GM19463 (cell line): ENCODE results near the gene CCDC66.
"Not testable (repeated sequence)": the region's sequence is repeated elsewhere in the genome, so short reads cannot be mapped to it uniquely, and the experiment has no call there.

Experiments used
- ATAC-seq: cut with Tn5 transposase; IDR thresholded peaks from one replicate; pipeline ENCODE4 v1.9.1; 2021; ENCODE audit warnings: mild to moderate bottlenecking, moderate library complexity; ENCODE audit not compliant: unreplicated experiment

Gene CCDC66

DNA sequence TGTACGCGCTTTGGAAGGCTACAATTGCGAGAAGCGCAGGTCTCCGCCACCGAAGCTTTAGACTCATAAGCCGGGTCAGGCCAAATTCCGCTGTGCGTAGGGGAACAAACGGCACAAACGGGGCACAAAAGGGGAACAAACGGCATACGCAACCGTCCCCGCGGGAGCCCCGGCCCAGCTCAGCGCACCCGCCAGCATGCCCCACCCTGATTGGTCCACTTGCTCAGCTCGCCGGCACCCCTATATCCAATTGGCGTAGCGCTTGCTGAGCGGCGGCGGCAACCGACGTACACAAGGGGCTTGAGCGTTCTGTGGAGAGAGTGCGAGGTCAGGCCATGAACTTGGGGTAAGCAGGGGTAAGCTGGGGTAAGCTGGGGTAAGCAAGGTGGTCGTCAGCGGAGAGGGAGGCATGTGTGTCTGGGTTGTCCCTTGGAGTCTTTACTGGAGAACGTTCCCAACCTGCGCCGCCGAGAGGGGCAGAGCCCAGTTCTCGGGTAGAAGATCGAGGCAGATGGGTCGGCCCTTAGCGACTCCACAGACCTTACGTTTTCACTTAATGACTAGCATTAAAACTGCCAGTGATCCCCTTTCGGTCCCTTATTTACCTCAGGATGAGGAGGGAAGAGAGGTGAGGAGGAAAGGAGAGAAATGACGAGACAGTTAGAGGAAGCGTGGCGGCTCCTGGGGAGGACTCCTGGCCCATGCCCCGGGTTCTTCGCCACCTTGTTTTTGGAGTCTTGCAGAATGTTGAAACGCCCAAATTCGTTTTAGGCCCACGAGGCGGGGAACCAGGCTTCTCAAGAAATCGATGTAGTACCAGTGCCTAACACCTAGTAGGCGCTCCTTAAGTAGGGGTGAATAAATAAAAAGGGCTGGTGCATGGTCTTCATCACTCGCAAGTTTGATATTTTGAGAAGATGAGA, at the start of gene CCDC66:
Gene CCDC66 (plus strand): TSS at position 268 of the 923 bp plus-strand sequence. CDS start 68 bp downstream, at position 336.
- ATAC-seq, result peak; percentile 100

DNA sequence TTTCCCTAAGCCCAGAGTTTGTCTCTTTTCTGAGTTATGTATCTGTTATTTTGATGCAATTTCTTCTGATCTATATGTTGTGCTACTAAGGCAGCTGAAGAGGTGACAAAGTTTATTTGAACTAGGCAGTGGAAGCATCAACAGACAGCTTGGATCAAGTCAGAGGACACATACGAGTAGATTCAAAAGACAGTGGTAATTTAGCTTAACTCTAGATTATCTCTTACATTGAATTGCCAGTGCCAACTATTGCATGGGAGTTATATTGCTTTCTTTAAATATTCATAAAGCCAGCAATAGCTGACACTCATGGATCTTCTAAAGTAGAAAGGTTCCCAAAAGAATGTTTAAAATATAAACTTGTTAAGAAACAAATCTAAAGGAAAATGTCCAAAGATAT, 37.3 kb upstream of the CCDC66 start:
- ATAC-seq, result no peak

DNA sequence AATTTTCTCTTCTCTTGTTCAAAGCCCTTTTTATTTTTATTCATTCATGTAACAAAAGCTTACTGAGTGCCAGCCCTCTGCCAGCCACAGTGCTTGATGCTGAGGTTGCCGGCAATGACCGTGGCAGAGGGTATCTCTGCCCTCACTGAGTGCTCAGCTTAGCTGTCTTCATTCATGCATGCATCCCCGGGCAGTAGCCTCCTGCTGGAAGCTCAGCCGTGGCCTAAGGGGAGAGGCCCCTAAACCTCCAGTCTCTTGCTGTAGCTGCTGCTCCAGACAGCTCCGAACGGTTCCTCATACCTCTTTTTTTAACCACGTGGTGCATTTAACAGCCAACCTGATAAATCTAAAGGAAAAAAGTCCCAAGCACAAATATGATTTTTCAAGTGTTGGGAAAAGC, 34.6 kb upstream of the CCDC66 start:
- no peak for ATAC-seq

DNA sequence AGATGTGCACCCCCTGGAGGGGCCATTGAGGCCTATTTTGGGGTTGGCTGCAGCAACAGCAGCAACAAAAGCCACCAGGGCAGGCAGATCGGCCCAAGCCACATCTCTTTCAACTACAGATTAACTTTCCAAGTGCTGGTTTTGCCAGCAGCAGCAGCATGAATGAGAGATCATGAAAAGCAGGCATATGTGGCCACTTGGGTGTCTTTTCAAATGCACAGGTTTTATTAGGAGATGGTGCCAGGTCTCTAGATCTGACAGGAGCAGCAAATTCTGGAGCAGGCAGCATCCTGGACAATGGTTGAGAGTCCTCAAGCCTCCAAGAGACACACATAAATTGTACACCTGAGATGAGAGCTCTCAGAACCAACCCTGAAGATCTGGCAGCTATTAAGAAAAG, 31.7 kb upstream of the CCDC66 start:
- no peak for ATAC-seq

DNA sequence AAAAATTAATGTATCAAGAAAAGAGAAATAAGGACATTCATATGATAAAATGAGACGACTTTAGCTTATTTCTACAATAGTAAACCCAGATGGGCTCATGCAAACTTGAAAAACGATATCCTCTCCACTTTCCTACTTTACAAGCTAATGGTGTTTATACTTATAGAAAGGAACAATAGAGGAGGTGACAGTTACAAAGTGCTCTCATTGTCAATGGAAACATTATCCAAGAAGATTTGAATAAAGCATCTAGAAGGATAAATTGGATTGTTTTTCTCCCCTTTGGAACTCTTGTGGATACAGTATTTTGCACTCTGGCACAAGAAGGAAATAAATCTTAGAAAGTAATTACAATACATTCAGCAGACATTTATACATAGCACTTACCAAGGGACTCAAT, 20.2 kb upstream of the CCDC66 start:
- no peak for ATAC-seq

DNA sequence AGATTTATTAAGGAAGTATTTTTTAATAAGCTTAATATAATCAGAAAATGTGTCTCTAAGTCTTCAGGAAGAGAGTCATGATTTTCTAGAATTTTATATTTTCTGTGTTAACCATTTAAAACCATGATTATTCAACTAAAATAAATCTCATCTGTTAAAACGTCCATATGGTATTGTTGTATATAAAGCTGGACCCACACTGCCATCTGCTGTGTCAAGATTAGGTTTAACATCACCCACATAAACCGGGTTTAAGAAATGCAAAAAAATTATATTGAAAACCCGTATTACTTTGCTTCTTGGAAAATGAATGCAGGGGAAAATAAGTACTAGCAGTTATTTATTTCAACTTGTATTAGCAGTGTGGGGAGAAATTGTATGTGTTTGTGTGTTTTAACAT, 9.5 kb upstream of the CCDC66 start:
- ATAC-seq, result no peak

DNA sequence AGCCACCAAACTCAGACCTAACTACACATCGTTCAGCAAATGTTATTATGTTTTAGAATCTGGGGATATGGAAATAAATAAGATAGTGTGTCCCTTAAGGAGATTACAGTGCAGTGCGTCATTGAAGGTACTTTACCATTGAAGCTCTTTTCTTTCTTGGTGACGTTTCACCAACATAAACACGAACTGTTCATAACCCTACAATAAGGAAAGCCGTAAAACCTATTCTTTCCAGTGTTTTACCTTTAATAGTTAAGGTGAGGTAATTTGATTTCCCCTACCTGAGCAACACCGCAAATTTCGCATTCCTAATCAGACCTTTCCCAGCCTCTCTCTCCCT, 826 bp downstream of the CCDC66 start:
- ATAC-seq, result no peak

DNA sequence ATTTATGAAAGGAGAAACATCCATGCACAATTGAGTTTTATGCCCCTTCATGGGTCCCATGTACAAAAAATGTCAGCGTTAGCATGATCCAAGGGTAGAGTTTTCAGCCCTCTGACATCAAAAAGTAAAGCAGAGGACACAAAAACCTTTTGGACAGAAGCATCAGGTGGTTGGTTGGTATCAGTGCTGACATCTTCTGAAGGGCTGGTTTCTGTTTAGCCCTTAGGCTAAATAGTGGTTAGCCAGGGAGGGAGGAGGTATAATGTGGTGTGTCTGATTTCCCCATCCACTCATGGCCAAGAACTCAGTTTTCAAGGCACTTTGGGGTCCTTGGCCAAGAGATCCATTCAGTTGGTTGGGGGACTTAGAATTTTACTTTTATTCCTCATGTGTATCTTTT, 16.5 kb downstream of the CCDC66 start:
- ATAC-seq, result no peak

DNA sequence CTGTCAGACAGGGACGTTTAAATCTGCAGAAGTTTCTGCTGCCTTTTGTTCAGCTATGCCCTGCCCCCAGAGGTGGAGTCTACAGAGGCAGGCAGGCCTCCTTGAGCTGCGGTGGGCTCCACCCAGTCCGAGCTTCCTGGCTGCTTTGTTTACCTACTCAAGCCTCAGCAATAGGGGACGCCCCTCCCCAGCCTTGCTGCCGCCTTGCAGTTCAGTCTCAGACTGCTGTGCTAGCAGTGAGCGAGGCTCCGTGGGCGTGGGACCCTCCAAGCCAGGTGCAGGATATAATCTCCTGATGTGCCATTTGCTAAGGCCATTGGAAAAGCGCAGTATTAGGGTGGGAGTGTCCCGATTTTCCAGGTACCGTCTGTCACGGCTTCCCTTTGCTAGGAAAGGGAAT, 25.0 kb downstream of the CCDC66 start:
- not testable (repeated sequence) for ATAC-seq

DNA sequence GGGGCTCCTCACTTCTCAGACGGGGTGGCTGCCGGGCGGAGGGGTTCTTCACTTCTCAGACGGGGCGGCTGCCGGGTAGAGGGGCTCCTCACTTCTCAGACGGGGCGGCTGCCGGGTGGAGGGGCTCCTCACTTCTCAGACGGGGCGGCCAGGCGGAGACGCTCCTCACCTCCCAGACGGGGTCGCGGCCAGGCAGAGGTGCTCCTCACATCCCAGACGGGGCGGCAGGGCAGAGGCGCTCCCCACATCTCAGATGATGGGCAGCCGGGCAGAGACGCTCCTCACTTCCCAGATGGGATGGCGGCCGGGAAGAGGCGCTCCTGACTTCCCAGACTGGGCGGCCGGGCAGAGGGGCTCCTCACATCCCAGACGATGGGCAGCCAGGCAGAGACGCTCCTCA, 27.3 kb downstream of the CCDC66 start:
- not testable (repeated sequence) for ATAC-seq

DNA sequence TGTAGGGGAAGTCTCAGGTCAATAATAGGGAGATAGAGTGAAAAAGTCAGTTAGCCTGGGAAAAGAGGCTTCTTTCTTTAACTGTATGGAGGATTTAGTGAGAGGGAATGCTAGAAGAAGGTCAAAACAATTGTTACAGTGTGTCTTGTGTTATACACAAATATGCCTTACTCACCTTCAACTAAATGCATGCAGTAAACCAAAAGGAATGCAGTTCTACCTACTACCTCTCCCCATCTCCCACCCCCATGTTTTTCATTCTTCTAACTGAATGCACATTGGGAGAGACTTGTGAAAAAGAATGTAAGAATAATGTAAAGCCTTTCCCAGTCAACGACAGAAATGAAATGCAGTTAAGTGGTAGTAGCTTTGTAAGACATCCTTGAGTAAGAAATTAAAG, 33.8 kb downstream of the CCDC66 start:
- ATAC-seq, result no peak

DNA sequence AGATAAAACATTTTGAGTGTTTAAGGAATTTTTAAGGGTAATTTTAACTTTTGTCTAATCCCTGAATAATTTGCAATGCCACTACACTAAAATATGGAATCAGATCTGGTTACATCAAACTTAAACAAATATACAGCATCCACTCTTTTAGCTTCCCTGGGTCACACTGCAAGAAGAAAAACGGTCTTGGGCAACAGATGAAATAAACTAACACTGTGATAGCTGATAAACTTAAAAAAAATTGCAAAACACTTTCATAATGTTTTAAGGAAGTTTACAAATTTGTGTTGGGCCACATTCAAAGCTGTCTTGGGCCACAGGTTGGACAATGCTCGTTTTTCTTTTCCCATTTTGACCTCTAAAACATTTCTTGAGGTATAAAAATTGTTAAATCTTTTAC, 34.3 kb downstream of the CCDC66 start:
- no peak for ATAC-seq

DNA sequence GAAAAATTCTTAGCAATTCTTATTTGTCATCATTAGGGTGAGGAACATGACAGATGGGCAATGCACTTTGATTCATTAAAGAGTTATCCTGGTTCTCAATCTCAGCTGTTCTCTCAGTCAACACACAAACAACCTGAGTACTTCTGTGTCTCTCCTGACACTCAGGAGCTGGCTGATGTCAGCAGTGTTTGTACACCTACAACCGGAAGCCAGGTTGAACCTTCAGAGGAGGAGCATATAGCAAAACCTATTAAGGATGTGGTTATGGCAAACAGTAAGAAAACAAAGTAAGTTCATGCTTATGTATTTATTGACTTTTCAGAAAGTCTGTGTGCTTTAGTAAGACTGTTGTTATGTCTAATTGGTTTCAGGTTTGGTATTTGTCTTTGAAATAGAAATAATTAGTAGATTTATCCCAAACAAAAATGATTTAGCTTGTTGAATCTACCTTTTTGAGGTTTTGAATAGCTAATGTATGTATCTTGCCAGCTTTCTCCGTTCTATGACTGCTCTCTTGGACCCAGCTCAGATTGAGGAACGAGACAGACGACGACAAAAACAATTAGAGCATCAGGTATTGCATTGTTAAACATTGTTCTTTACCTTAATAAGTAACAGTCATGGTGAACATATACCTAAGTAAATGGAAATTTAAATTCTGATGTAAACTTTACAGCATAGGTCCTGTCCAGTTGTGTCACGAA, 36.6 kb downstream of the CCDC66 start:
- no peak for ATAC-seq

DNA sequence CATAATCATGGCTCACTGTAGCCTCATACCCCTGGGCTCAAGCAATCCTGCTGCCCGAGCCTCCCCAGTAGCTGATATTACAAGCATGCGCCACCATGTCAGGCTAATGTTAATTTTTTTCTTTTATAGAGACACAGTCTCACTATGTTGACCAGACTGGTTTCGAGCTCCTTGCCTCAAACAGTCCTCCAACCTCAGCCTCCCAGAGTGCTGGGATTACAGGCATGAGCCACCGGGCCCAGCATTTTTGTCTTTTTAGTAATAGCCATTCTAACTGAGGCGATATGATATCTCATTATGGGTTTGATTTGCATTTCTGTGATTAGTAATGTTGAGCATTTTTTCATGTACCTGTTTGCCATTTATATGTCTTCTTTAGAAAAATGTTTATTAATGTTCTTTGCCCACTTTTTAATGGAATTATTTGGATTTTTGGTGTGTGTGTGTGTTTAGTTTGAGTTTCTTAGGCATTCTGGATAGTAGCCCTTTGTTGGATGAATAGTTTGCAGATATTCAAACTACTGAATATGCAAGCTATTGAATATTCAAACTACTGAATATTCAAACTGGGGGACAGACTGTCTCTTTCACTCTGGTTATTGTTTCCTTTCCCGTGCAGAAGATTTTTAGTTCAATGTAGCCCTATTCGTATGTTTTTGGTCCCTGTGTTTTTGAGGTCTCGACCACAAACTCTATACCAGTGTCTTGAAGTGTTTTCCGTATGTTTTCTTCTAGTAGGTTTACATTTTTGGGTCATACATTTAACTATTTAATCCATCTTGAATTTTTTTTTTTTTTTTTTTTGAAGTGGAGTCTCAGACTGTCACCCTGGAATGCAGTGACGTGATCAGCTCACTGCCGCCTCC, 39.2 kb downstream of the CCDC66 start:
- no peak for ATAC-seq

DNA sequence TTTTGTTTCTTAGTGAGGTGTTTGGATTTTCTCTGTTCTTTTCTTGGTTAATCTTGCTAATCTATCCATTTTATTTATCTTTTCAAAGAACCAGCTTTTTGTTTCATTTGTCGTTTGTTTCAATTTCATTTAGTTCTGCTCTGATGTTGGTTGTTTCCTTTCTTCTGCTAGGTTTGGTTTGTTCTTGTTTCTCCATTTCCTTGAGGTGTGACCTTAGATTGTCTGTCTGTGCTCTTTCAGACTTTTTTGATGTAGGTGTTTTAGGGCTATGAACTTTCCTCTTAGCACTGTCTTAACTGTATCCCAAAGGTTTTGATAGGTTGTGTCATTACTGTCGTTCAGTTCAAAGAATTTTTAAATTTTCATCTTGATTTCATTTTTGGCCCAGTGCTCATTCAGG, 51.5 kb downstream of the CCDC66 start:
- not testable (repeated sequence) for ATAC-seq

DNA sequence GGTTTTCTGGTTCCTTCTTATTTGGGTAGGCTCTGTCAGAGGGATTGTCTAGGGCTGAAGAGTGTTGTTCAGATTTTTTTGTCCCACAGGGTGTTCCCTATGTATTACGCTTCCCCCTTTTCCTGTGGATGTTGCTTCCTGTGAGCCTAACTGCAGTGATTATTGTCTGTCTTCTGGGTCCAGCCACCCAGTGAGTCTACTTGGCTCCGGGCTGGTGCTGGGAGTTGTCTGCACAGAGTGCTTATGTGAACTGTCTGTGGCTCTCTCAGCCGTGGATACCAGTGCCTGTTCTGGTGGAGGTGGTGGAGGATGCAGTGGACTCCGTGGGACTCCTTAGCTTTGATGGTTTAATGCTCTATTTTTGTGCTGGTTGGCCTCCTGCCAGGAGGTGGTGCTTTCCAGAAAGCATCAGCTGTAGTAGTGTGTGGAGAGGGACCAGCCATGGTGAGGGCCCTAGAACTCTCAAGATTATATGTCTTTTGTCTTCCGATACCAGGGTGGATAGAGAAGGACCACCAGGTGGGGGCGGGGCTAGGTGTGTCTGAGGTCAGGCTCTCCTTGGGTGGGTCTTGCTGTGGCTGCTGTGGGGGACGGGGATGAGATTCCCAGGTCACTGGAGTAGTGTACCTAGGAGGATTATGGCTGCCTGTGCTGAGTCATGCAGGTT, 53.8 kb downstream of the CCDC66 start:
- no peak for ATAC-seq

DNA sequence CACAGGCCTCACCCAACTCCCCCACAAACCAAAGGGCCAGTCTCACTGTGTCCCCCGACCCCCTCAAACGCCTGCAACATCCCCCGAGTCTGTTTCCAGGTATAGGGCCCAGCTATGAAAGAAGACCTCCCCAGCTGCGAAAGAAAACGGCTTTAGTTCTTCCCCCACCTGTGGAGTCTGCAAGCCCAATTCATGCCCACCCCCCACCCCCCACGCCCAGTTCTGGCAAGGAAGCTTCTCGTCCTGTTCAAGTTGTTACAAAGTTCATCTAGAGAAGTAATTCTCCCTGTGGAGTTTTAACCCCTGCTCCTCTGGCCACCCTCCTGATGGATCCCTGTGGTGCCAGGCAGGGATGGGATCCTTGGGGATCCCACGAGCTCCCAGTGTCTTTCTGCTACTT, 54.4 kb downstream of the CCDC66 start:
- no peak for ATAC-seq

DNA sequence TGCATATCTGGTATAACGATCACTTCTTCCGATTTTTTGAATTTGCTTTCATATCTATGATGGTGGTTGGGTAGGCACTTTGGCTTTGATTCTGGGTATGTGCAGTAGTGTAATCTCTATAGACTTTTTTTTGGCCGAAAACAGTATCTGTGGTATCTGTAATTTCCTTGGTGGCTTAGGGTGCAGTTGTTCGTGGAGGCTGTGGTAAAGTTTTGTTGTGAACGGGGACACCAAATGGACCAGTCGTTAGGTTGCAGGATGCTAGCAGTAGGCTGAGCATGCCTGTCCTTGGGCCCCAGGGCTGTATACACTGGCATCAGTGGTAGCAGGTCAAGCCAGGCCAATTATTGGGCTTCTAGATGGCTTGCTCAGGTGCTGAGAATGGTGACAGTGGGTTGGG, 55.2 kb downstream of the CCDC66 start:
- no peak for ATAC-seq

DNA sequence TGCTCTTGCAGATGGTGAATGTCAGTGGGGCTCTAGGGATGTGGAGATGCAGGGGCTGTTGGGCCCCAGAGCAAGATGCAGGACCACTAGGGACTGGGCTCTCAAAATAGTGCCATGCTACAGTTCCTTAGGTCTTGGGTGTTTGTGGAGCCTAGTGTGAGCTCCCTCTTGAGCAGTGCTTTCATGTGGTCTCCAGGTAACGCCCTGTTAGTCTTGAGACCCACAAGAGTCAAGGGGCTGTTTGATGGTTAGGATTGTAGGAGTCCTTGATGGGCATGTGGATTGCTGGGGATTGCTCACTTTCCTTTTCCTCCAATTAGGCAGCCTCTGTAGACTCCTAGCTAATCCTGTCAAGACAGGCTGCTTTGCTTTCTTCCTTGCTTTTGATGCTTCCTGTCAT, 56.0 kb downstream of the CCDC66 start:
- no peak for ATAC-seq

DNA sequence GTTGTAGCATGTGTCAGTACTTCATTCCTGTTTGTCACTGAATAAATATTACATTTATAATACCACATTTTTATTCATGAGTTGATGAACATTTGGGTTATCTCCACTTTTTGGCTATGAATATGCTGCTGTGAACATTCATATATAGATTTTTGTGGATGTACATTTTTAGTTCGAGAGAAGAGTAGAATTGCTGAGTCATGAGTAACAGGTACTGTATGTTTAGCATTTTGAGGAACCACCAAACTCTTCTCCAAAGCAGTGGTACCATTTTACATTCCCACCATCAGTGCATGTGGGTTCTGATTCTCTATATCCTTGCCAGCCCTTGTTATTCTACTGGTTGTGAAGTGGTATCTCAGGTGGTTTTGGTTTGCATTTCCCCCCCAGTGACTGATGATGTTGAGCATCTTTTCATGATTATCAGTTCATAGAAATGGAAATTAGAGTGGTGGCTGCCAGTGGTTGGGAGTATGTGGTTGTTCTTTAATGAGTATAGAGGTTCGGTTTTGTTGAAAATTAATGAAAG, 59.6 kb downstream of the CCDC66 start:
- no peak for ATAC-seq

DNA sequence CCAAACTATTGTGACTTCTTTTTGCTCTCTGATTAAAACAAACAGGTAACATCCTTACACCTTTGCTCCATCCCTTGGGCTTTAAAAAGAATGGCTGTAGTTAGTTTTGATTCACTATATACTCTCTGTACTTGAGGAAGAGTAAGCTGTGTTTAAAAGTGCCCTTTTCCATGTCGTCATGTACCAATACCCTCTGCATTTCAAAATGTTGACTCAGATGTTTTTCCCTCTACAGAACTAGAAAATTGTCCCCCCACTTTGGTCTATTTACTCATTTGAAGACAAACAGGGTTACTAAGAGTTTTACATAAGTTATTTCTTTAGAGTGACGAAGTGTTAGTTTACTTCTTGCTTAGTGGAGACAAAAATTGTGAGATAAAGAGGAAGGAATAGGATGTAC, 63.4 kb downstream of the CCDC66 start:
- no peak for ATAC-seq
